WTC11 (cell line): Measurements from ENCODE around the gene KRTAP3-2.

Source experiments
- CTCF ChIP-seq: fragments of 200-600 bp; IDR thresholded peaks from 2 replicates; pipeline ENCODE4 v1.8.0; 2022; ENCODE audit warnings: antibody characterized with exemption
- USF1 ChIP-seq: sonication (generic); formaldehyde crosslinking; IDR thresholded peaks from 2 replicates; pipeline ENCODE4 v1.8.0; 2022; ENCODE audit warnings: mild to moderate bottlenecking, missing genetic modification reagents

- TF ChIP-seq CTCF (no peak), USF1 (no peak)
Observed at GRCh38 chr17:41029633-41030245, 30.0 kb upstream of the KRTAP3-2 start, which contains the start of gene KRTAP1-4.
